Activated naive CD8-positive, alpha-beta T cell treated with anti-CD3 and anti-CD28 coated beads, Interleukin-2, amount 50 U/mL, for 24 hours (primary cell): ENCODE results near the gene EIF3F.
"Not testable (repeated sequence)": the region's sequence is repeated elsewhere in the genome, so short reads cannot be mapped to it uniquely, and the experiment has no call there.

Experiments
- ATAC-seq: fragments of 150-1000 bp; cut with Tn5 transposase; one replicate; pipeline ENCODE4 v1.10.0; 2021
- DNase-seq: peaks from one replicate; pipeline ENCODE4 v3.0.0; 2021
- H3K27ac Mint-ChIP-seq: one replicate; pipeline ENCODE4 v1.8.0; 2021; ENCODE audit warnings: mild to moderate bottlenecking, mixed read lengths
- H3K27me3 Mint-ChIP-seq: one replicate; pipeline ENCODE4 v1.8.0; 2021; ENCODE audit warnings: mixed read lengths
- H3K36me3 Mint-ChIP-seq: one replicate; pipeline ENCODE4 v1.8.0; 2021; ENCODE audit warnings: low read depth, mixed read lengths
- H3K4me1 Mint-ChIP-seq: one replicate; pipeline ENCODE4 v1.8.0; 2021; ENCODE audit warnings: mixed read lengths
- H3K4me3 Mint-ChIP-seq: one replicate; pipeline ENCODE4 v1.8.0; 2021; ENCODE audit warnings: mild to moderate bottlenecking, moderate library complexity, mixed read lengths
- H3K9me3 Mint-ChIP-seq: one replicate; pipeline ENCODE4 v1.8.0; 2021; ENCODE audit warnings: mixed read lengths

Gene EIF3F

DNA sequence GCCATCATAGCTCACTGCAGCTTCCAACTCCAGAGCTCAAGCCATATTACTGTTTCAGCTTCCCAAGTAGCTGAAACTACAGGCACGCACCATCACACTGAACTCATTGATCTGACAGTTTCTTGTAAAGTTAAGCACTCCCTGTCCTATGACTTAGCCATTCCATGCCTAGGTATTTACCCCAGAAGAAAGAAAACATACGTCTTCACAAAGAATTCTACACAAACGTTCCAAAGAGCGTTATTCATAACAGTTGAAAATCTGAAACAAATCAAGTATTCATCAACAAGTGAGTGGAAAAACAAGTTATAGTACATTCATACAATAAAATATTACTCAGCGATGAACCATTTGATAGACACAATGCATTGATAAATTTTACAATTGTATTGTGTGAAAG, 14.1 kb upstream of the EIF3F start:
- H3K4me3 Mint-ChIP-seq = no peak overlapping the region
- peaks cover 10% of the 10 kb centered on the region for H3K27me3 Mint-ChIP-seq
- H3K36me3 Mint-ChIP-seq = no peaks in the 10 kb centered on the region
- no peak overlapping the region for H3K27ac Mint-ChIP-seq
- DNase-seq (no peak), ATAC-seq (no peak)
- no peaks in the 10 kb centered on the region for H3K4me1 Mint-ChIP-seq
- no peaks in the 10 kb centered on the region for H3K9me3 Mint-ChIP-seq

GRCh38 chr11:7974668-7975067, 12.5 kb upstream of the EIF3F start:
- Mint-ChIP-seq H3K27me3 (peaks cover 10% of the 10 kb centered on the region), H3K36me3 (no peaks in the 10 kb centered on the region), H3K27ac (no peak overlapping the region), H3K4me3 (no peak overlapping the region), H3K4me1 (no peaks in the 10 kb centered on the region), H3K9me3 (no peaks in the 10 kb centered on the region)
- ATAC-seq = no peak
- DNase-seq = no peak

GRCh38 chr11:7977232-7977917, 9.8 kb upstream of the EIF3F start:
- ATAC-seq = no peak
- H3K9me3 Mint-ChIP-seq = no peaks in the 10 kb centered on the region
- H3K27ac Mint-ChIP-seq = no peak overlapping the region
- H3K36me3 Mint-ChIP-seq = no peaks in the 10 kb centered on the region
- no peaks in the 10 kb centered on the region for H3K4me1 Mint-ChIP-seq
- no peak for DNase-seq
- H3K27me3 Mint-ChIP-seq = peaks cover 5% of the 10 kb centered on the region
- H3K4me3 Mint-ChIP-seq = no peak overlapping the region

- Mint-ChIP-seq H3K4me1 (peaks cover 10% of the 10 kb centered on the region), H3K27ac (no peak overlapping the region), H3K9me3 (no peaks in the 10 kb centered on the region), H3K36me3 (no peaks in the 10 kb centered on the region), H3K27me3 (no peaks in the 10 kb centered on the region), H3K4me3 (no peak overlapping the region)
- no peak for ATAC-seq
- no peak for DNase-seq
Observed at GRCh38 chr11:7981619-7982157, 5.4 kb upstream of the EIF3F start.

GRCh38 chr11:7982582-7983119, 4.5 kb upstream of the EIF3F start:
- no peak for ATAC-seq

DNA sequence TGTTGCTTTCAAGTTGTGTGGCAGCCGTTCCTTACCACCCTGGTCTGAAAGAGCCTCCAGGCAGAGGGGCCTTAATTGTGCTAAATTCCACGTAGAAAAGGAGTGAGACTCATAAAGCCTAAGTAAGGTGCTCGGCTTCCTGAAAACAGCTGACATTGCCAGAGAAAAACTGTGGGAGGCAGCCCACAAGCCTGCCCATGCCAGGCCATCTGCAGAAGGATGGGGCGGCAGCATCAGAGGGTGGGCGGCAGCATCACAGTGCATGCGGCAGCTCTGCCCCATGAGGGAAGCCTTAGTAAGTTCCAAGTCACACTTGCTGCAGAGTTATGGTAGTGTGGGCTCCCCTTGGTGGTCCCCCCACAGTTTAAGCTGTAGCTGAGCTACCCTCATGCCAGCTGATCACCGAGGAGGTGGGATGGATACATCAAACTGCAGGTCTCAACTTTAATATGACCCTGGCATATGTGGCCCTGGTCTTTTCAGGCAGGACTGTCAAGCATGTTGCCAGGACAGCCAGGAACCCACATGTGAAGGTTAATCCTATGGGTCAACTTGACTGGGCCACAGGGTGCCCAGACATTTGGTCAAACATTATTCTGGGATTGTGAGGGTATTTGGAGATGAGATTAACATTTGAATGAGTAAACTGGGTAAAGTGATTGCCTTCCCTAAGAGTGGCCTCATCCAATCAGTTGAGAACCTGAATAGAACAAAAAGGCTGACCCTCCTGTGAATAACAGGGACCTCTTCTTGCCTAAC, 3.1 kb upstream of the EIF3F start:
- H3K4me3 Mint-ChIP-seq = no peak overlapping the region
- peaks cover 25% of the 10 kb centered on the region for H3K4me1 Mint-ChIP-seq
- H3K9me3 Mint-ChIP-seq = no peaks in the 10 kb centered on the region
- DNase-seq (no peak), ATAC-seq (no peak)
- H3K36me3 Mint-ChIP-seq = peaks cover 8% of the 10 kb centered on the region
- H3K27ac Mint-ChIP-seq = no peak overlapping the region
- no peaks in the 10 kb centered on the region for H3K27me3 Mint-ChIP-seq

More at GRCh38 chr11:7982582-7983119, 4.5 kb upstream of the EIF3F start:
- Mint-ChIP-seq H3K4me1 (peaks cover 14% of the 10 kb centered on the region), H3K9me3 (no peaks in the 10 kb centered on the region), H3K4me3 (no peak overlapping the region), H3K27ac (no peak overlapping the region), H3K27me3 (no peaks in the 10 kb centered on the region), H3K36me3 (no peaks in the 10 kb centered on the region)
- no peak for DNase-seq

DNA sequence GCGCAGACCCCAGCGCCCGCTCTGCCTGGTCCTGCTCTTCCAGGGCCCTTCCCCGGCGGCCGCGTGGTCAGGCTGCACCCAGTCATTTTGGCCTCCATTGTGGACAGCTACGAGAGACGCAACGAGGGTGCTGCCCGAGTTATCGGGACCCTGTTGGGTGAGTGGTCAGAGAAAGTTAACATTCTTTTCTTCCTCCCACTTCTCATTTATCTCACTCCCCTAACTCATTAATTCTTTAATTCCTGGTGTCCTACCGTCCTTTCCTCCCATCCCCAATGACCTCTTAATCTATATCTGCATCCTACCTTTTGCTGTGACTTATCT, 385 bp downstream of the EIF3F start:
- Mint-ChIP-seq H3K4me1 (peaks cover 41% of the 10 kb centered on the region), H3K36me3 (peaks cover 34% of the 10 kb centered on the region), H3K4me3 (peak overlapping the region; percentile 94), H3K27ac (peak overlapping the region; percentile 98)
- not testable (repeated sequence) for H3K9me3 Mint-ChIP-seq, H3K27me3 Mint-ChIP-seq, ATAC-seq, DNase-seq

DNA sequence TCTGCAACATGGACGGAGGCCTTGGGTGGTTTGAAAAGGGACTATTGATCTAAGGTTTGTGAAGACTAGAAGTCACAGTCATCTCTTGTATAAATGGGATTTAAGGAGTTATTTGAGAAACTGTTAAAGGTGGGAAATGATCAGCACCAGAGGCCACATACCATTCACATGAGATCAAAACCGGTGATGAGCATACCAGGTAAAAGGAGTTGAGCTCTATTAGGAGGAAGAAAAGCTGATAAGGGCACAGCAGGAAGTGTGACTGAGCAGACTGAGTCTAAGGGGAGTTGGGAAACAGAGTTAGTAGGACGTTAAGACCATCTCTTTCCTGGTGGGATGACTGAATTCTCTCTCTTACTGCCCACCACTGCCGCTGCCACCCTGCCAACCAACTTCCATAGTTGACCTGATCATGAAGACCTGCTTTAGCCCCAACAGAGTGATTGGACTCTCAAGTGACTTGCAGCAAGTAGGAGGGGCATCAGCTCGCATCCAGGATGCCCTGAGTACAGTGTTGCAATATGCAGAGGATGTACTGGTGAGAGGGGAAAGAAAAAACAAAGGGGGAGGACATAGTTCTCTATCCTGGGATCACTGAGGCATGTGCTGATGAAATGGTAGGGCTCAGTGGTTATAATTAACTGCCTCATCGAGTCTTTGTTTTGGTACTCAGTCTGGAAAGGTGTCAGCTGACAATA, 7.6 kb downstream of the EIF3F start:
- peaks cover 71% of the 10 kb centered on the region for H3K36me3 Mint-ChIP-seq
- H3K9me3 Mint-ChIP-seq = no peaks in the 10 kb centered on the region
- H3K4me3 Mint-ChIP-seq = no peak overlapping the region
- H3K27me3 Mint-ChIP-seq = no peaks in the 10 kb centered on the region
- ATAC-seq (no peak), DNase-seq (no peak)
- H3K4me1 Mint-ChIP-seq = peaks cover 9% of the 10 kb centered on the region
- H3K27ac Mint-ChIP-seq = no peak overlapping the region

DNA sequence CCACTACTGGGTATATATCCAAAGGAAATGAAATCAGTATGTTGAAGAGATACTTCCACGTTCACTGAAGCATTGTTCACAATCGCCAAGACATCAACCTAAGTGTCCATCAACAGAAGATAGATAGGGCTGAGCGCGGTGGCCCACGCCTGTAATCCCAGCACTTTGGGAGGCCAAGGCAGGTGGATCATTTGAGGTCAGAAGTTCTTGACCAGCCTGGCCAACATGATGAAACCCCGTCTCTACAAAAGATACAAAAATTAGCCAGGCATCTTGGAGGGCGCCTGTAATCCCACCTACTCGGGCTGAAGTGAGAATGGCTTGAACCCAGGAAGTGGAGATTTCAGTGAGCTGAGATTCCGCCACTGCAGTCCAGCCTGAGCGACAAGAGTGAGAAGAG, 12.7 kb downstream of the EIF3F start:
- H3K27ac Mint-ChIP-seq = no peak overlapping the region
- H3K9me3 Mint-ChIP-seq = no peaks in the 10 kb centered on the region
- no peak overlapping the region for H3K4me3 Mint-ChIP-seq
- H3K27me3 Mint-ChIP-seq = no peaks in the 10 kb centered on the region
- peaks cover 6% of the 10 kb centered on the region for H3K4me1 Mint-ChIP-seq
- peaks cover 47% of the 10 kb centered on the region for H3K36me3 Mint-ChIP-seq
- no peak for ATAC-seq
- DNase-seq = no peak

DNA sequence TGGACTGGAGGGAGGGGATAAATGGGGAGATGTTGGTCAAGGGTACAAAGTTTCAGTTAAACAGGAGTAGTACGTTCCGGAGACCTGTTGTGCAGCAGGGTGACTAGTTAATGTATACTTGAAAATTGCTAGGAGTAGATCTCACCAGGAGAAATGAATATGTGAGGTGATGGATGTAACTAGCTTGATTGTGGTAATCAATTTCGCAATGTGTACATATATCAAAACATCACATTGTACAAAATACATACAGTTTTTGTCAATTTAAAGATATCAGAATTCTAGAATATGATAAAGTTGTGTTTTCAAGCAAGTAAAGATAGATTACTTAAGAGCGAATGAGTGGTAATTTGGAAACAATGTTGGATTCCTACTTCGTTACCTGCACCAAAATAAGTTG, 13.3 kb downstream of the EIF3F start:
- ATAC-seq = no peak
- H3K27me3 Mint-ChIP-seq = no peaks in the 10 kb centered on the region
- DNase-seq = no peak
- H3K4me3 Mint-ChIP-seq = no peak overlapping the region
- H3K4me1 Mint-ChIP-seq = peaks cover 6% of the 10 kb centered on the region
- peaks cover 42% of the 10 kb centered on the region for H3K36me3 Mint-ChIP-seq
- H3K9me3 Mint-ChIP-seq = no peaks in the 10 kb centered on the region
- H3K27ac Mint-ChIP-seq = no peak overlapping the region

- ATAC-seq (no peak), DNase-seq (no peak)
- Mint-ChIP-seq H3K4me1 (peaks cover 6% of the 10 kb centered on the region), H3K36me3 (peaks cover 20% of the 10 kb centered on the region), H3K4me3 (no peak overlapping the region), H3K27me3 (no peaks in the 10 kb centered on the region), H3K9me3 (no peaks in the 10 kb centered on the region), H3K27ac (no peak overlapping the region)
Observed at GRCh38 chr11:8002676-8003075, 15.5 kb downstream of the EIF3F start.

DNA sequence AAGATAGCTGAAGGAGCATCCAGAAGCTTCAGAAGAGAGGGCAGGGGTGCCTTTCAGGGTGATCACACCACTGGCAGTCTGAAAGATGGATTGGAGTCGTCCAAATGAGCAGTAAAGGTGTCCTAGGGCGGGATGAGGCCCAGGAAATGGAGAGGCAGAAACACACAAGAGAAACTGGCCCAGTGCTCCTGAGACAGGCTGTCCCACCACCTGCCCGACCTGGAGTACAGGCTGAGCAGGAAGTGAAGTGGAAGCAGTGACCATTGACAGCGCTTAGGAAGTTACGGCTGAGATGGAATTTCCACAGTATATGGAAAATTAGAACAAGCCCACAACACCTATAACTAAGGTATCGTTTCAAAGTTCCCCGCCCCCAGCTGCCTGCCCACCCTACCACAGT, 16.1 kb downstream of the EIF3F start:
- no peaks in the 10 kb centered on the region for H3K9me3 Mint-ChIP-seq
- H3K4me1 Mint-ChIP-seq = peaks cover 6% of the 10 kb centered on the region
- H3K27ac Mint-ChIP-seq = no peak overlapping the region
- peaks cover 17% of the 10 kb centered on the region for H3K36me3 Mint-ChIP-seq
- DNase-seq (no peak), ATAC-seq (no peak)
- no peaks in the 10 kb centered on the region for H3K27me3 Mint-ChIP-seq
- H3K4me3 Mint-ChIP-seq = no peak overlapping the region

DNA sequence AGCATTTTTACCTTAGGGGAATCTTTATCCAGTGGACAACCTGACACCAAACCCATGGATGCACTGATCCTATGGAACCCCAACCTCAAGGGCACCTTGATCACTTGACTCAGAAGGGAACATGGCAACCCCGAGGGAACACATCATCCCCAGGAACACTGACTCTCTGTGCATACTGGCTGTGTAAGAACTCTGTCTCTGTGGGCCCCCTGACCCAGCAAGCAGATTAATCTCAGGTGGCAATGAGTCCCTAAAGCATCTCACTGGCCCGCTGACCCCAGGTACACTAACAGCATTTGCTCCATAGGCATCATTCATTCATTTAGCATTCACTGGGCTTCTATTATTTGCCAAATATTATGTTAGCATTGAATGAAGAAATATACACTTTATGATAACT, 16.9 kb downstream of the EIF3F start:
- H3K27me3 Mint-ChIP-seq = peaks cover 2% of the 10 kb centered on the region
- H3K36me3 Mint-ChIP-seq = peaks cover 14% of the 10 kb centered on the region
- ATAC-seq (no peak), DNase-seq (no peak)
- no peaks in the 10 kb centered on the region for H3K9me3 Mint-ChIP-seq
- H3K4me1 Mint-ChIP-seq = peaks cover 6% of the 10 kb centered on the region
- no peak overlapping the region for H3K27ac Mint-ChIP-seq
- H3K4me3 Mint-ChIP-seq = no peak overlapping the region

- Mint-ChIP-seq H3K9me3 (no peaks in the 10 kb centered on the region), H3K27me3 (peaks cover 2% of the 10 kb centered on the region), H3K36me3 (peaks cover 7% of the 10 kb centered on the region), H3K27ac (no peak overlapping the region), H3K4me1 (peaks cover 6% of the 10 kb centered on the region), H3K4me3 (no peak overlapping the region)
- ATAC-seq (no peak), DNase-seq (no peak)
Observed at GRCh38 chr11:8005556-8005955, 18.4 kb downstream of the EIF3F start.
